ENCODE results near the gene DPCD. TPM values are rescaled to one million over a fixed set of nuclear protein-coding genes. Genes with fewer than 3 reads are reported as not detected.
A peak's percentile ranks its signal among the peaks of the same experiment; 100 is the strongest.

The DPCD gene
- total and polyA plus RNA-seq, 4 donors: 5.1 to 6.9 (median 5.6) TPM

DNA sequence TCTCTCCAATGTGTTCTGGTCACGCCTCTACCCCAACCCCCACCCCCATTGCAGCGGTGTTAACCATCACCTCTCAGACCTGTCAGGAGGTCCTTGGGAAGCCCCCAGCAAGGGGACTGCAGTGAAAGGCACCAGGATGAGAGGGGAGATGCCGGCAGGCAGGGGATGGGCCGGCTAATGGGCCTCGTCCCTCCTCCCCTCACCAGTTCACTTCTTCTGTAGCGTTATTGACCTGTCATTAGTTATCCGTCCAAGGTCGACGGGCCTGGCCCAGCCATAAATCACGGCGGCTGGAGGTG is 18.8 kb upstream of the DPCD start:
- H3K9me3 ChIP-seq (ENCODE audit: control insufficient read depth in 4 of 4, low read length in 3 of 4): peaks cover 5 to 10% (median 8%) of the 10 kb centered on the region in 4 donors
- no peaks in the 10 kb centered on the region for H3K36me3 ChIP-seq (ENCODE audit: control insufficient read depth in 4 of 4, insufficient read depth in 3 of 4, low read depth in 1 of 4, low read length in 3 of 4)
- H3K4me3 ChIP-seq (ENCODE audit: low read depth in 1 of 3, low read length in 3 of 3): no peak overlapping the region
- peaks cover 7 to 18% (median 10%) of the 10 kb centered on the region in 4 donors for H3K4me1 ChIP-seq (ENCODE audit: control insufficient read depth in 4 of 4, insufficient read depth in 4 of 4, low read length in 3 of 4)
- TF ChIP-seq, protein P1, sequence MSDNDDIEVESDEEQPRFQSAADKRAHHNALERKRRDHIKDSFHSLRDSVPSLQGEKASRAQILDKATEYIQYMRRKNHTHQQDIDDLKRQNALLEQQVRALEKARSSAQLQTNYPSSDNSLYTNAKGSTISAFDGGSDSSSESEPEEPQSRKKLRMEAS (IDR thresholded peaks at IDR 0.05): no peak
- TF ChIP-seq, protein P2, sequence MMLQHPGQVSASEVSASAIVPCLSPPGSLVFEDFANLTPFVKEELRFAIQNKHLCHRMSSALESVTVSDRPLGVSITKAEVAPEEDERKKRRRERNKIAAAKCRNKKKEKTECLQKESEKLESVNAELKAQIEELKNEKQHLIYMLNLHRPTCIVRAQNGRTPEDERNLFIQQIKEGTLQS (IDR thresholded peaks at IDR 0.05): no peak
- TF ChIP-seq FOXA1 (IDR thresholded peaks at IDR 0.05): no peak
- no peak for TF ChIP-seq HNF4A (conservative IDR thresholded peaks at IDR 0.05)
- TF ChIP-seq CTCF (IDR thresholded peaks at IDR 0.05; ENCODE audit: low read depth, low read length, missing input control): no peak
- WGBS: 9% methylated on average over 11 of the region's 11 CpGs
- no peak for DNase-seq (ENCODE audit: low spot score)
- no peak overlapping the region for H3K9ac ChIP-seq (ENCODE audit: low read depth in 1 of 2, low read length in 2 of 2)
- H3K27ac ChIP-seq (ENCODE audit: low read depth in 1 of 2, low read length in 2 of 2): no peak overlapping the region
- H3K27me3 ChIP-seq (ENCODE audit: control insufficient read depth in 4 of 4, insufficient read depth in 4 of 4, low read length in 3 of 4): peaks cover 0 to 7% (median 5%) of the 10 kb centered on the region in 4 donors

DNA sequence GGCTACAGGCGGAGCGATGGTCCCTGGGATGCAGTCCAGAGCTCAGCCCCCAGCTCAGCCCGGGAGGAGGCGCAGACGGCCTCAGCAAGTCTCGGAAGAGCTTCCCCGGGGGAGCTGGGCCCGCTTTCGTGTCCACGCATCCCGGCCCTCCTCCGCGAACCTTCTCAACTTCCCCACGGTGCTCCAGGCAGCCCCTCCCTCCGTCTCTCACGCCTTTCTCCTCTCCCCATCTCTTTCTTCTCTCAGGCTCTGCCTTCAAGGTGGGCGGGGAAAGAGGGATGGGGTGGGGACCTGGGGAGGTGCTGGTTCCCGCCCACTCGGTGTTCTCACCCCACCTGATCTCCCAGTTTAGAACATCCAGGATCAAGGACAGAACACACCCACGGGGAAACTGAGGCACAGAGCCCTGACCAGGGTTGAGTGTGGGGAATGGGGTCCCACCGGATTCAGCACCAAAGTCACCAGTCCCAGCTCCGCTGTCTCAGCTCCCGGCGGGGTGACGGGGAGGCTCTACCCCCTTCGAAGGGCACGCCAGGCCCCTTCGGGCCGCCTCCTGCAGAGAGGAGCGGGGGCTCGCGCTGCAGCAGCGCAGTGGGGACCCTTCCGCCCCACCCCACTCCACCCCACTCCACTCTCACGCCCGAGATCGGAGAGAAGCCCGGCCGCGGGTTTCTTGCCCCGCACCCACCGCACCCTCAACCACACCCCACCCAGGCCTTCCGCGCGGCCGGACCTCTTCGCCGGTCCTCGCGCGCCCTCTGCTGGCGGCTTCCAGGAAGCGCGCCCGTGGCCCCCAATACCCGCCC is 18.3 kb upstream of the DPCD start:
- peak; percentile 95 for DNase-seq (ENCODE audit: low spot score)
- WGBS: 3% methylated on average over 56 of the region's 56 CpGs
- peaks cover 5 to 10% (median 8%) of the 10 kb centered on the region in 4 donors for H3K9me3 ChIP-seq (ENCODE audit: control insufficient read depth in 4 of 4, low read length in 3 of 4)
- H3K27ac ChIP-seq (ENCODE audit: low read depth in 1 of 2, low read length in 2 of 2): no peak overlapping the region
- H3K27me3 ChIP-seq (ENCODE audit: control insufficient read depth in 4 of 4, insufficient read depth in 4 of 4, low read length in 3 of 4): peaks cover 0 to 7% (median 5%) of the 10 kb centered on the region in 4 donors
- TF ChIP-seq CTCF (IDR thresholded peaks at IDR 0.05; ENCODE audit: low read depth, low read length, missing input control) (peak; percentile 77), RAD21 (IDR thresholded peaks at IDR 0.05) (peak; percentile 81 to 82)
- TF ChIP-seq, protein P1 (IDR thresholded peaks at IDR 0.05): no peak
- peaks cover 7 to 18% (median 10%) of the 10 kb centered on the region in 4 donors for H3K4me1 ChIP-seq (ENCODE audit: control insufficient read depth in 4 of 4, insufficient read depth in 4 of 4, low read length in 3 of 4)
- H3K36me3 ChIP-seq (ENCODE audit: control insufficient read depth in 4 of 4, insufficient read depth in 3 of 4, low read depth in 1 of 4, low read length in 3 of 4): no peaks in the 10 kb centered on the region
- H3K9ac ChIP-seq (ENCODE audit: low read depth in 1 of 2, low read length in 2 of 2): no peak overlapping the region
- H3K4me3 ChIP-seq (ENCODE audit: low read depth in 1 of 3, low read length in 3 of 3): peak overlapping the region in 2 of 3 donors; percentile 43 to 52

DNA sequence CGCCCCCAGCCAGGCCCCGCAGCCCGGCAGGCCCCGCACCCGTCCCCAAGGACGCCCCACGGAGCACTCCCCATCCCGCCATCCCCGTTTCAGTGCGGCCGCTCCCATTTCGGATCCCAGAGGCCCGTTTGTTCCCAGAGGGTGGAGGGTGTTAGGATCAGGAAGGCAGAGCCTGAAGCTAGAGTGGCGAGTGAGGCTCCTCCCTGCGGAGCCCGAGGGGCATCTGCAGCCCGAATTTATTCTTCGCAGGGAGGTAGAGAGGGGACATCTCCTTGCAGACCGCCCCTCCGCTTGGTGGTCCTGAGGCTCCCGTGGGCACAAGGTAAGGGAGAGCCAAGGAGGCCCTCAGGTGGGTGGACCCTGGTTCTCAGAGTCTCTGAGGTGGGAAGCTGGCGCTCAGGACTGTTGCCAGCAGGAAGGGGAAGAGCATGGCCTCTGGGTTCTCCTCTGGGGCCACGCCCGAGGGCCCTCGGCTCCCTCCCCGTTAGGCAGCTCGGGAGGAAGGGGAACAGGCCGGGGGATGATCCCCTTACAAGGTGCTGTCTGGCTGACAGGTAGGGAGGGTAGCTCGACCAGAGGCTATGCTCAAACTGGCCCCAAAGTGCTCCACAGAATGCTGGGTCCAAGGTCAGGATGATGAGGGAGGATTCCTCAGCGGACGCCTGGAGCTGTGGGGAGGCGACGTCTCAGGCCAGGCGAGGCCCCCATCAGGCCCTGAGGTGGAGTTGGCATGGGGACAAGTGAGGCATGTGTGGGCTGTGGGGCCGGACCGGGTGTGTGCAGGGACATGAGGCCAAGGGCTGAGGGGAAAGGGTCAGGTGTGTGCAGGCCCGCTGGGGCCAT is 17.5 kb upstream of the DPCD start:
- Histone ChIP-seq H3K4me3 (ENCODE audit: low read depth in 1 of 3, low read length in 3 of 3) (peak overlapping the region in 2 of 3 donors; percentile 25 to 43), H3K36me3 (ENCODE audit: control insufficient read depth in 4 of 4, insufficient read depth in 3 of 4, low read depth in 1 of 4, low read length in 3 of 4) (no peaks in the 10 kb centered on the region), H3K27ac (ENCODE audit: low read depth in 1 of 2, low read length in 2 of 2) (no peak overlapping the region), H3K27me3 (ENCODE audit: control insufficient read depth in 4 of 4, insufficient read depth in 4 of 4, low read length in 3 of 4) (peaks cover 0 to 7% (median 5%) of the 10 kb centered on the region in 4 donors), H3K9ac (ENCODE audit: low read depth in 1 of 2, low read length in 2 of 2) (no peak overlapping the region), H3K4me1 (ENCODE audit: control insufficient read depth in 4 of 4, insufficient read depth in 4 of 4, low read length in 3 of 4) (peaks cover 7 to 18% (median 10%) of the 10 kb centered on the region in 4 donors), H3K9me3 (ENCODE audit: control insufficient read depth in 4 of 4, low read length in 3 of 4) (peaks cover 5 to 10% (median 8%) of the 10 kb centered on the region in 4 donors)
- DNase-seq (ENCODE audit: low spot score): no peak
- WGBS: 10% methylated on average over 37 of the region's 37 CpGs
- no peak for TF ChIP-seq YY1 (IDR thresholded peaks at IDR 0.05)
- TF ChIP-seq HNF4G (IDR thresholded peaks at IDR 0.05): no peak
- TF ChIP-seq RXRA (IDR thresholded peaks at IDR 0.05): no peak
- no peak for TF ChIP-seq REST (IDR thresholded peaks at IDR 0.05)
- no peak for TF ChIP-seq RAD21 (IDR thresholded peaks at IDR 0.05)
- TF ChIP-seq FOXA2 (IDR thresholded peaks at IDR 0.05): no peak
- no peak for TF ChIP-seq GABPA (IDR thresholded peaks at IDR 0.05 in 1 of 2, conservative IDR thresholded peaks at IDR 0.05 in 1 of 2)
- TF ChIP-seq SP1 (IDR thresholded peaks at IDR 0.05): no peak

Measured in liver (tissue), 9 donors.